Ovary (tissue), 3 donors: Measurements from ENCODE around the gene BSN.

Experiments
- EP300 ChIP-seq: sonication (generic); formaldehyde crosslinking; IDR thresholded peaks from one replicate; pipeline ENCODE4 v1.6.1; 2017; ENCODE audit warnings: antibody characterized with exemption
- TF ChIP-seq, protein P1 (sequence below), 3 donors: fragments of 450-650 bp in 2 of 3; fragments of 200-600 bp in 1 of 3; IDR thresholded peaks; one replicate each; pipeline versions ENCODE4 v1.5.1 to v1.8.0; 2016 to 2022; ENCODE audit warnings: antibody characterized with exemption in 3 of 3, mild to moderate bottlenecking in 1 of 3
- donor health status: DM: no; HTN: no; CAD: no.

- no peak for TF ChIP-seq EP300
- TF ChIP-seq, protein P1, sequence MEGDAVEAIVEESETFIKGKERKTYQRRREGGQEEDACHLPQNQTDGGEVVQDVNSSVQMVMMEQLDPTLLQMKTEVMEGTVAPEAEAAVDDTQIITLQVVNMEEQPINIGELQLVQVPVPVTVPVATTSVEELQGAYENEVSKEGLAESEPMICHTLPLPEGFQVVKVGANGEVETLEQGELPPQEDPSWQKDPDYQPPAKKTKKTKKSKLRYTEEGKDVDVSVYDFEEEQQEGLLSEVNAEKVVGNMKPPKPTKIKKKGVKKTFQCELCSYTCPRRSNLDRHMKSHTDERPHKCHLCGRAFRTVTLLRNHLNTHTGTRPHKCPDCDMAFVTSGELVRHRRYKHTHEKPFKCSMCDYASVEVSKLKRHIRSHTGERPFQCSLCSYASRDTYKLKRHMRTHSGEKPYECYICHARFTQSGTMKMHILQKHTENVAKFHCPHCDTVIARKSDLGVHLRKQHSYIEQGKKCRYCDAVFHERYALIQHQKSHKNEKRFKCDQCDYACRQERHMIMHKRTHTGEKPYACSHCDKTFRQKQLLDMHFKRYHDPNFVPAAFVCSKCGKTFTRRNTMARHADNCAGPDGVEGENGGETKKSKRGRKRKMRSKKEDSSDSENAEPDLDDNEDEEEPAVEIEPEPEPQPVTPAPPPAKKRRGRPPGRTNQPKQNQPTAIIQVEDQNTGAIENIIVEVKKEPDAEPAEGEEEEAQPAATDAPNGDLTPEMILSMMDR (IDR thresholded peaks at IDR 0.05) = no peak
Observed at GRCh38 chr3:49649576-49649975, 95.3 kb downstream of the BSN start.
